Measurements from ENCODE around the gene MBOAT2.

MBOAT2 gene

GRCh38 chr2:8889978-8890377 lies 113.5 kb downstream of the MBOAT2 start:
- no peak for DNase-seq

- no peak for DNase-seq
Measured at GRCh38 chr2:8888963-8889362, 114.5 kb downstream of the MBOAT2 start.

DNA sequence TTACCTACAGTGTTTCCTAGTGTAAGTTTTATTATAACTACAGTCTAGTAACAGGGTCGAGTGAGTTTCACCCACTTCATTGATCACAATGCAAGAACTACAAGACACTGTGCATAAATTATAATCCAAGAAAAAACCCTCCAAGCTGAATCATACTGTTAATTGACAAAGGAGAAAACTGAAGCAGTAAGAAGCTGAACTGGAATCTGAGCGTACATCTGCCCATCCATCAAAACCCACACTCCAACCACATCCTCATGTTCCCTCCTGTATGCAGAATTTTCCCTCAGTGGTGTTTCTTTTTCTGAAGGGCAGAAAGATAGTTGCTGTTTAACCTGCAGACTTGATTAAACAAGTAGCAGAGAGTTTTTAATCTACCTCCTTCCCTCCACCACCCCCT lies 116.6 kb downstream of the MBOAT2 start:
- DNase-seq: no peak

DNA sequence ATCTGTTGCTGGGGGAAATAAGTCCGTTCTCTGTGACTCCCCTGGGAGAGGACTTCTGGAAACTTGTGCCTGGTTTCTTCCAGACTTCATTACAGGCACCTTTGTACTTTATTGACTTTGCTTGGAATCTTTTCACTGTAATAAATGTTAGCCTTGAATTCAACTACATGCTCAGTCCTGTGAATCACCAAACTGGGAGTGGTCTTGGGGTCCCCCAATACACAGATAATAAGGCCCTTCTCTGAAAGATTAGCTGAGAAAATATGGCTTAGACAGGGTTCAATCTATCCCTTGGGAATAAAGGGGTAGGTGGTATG lies 117.3 kb downstream of the MBOAT2 start:
- no peak for DNase-seq

GRCh38 chr2:8885449-8886201 lies 117.9 kb downstream of the MBOAT2 start:
- no peak for DNase-seq

- DNase-seq: no peak
Measured at GRCh38 chr2:8884812-8885211, 118.7 kb downstream of the MBOAT2 start.

DNA sequence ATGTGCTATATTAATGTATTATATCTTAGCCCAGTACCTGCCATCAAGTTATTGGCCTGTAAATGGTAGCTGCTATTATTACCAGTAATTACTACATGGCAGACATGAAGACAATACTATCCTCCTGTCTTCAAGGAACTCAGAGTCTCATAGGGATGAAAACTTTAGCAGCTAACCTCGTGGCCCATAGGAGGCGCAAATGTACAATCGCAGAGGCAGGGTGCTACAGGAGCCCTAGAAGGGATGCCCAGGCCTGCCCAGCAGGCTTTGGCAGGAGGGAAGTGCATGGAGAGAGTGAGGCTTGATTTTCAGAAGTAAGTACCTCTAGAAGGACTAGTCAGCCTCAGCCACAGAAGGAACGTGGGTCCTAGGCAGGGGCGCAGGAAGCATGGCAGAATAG lies 121.4 kb downstream of the MBOAT2 start:
- no peak for DNase-seq

DNA sequence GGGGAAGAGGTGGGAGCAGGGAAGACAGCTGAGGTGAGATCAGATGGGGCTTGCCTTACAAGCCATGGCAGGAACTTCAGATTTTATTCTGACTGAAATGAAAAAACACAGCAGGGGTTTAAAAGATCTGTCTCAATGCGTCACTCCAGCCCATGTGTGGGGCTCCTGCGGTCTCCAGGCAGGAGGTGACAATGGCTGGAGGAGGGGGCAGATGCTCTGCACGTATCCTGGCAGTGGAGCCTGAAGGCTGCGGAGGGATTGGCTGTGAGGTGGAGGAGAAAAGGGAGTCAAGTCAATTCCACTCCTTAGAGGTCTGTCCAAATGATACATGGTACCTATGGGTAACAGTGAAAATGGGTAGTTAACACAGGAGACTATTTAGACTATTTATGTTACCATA lies 125.6 kb downstream of the MBOAT2 start:
- DNase-seq: no peak

- no peak for DNase-seq
Measured at GRCh38 chr2:8877332-8877731, 126.2 kb downstream of the MBOAT2 start.

DNA sequence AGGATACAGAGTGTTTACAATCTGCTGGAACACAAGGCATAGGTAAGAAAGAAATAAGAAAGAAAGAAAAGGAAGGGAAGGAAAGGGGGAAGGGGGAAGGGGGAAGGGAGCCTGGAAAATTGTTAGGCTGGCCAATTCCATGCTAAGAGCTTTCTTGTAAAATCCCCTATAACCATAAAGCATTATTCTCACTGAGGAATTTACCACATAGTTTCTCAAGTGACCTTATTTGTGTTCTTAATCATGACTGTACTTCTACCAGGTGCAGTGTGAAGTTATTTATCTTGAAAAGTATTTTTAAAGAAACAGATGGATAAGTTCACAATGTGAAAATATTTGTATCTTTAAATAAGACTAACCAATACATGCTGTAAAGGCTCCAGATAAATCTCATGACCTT lies 126.9 kb downstream of the MBOAT2 start:
- no peak for DNase-seq

- DNase-seq: no peak
Measured at GRCh38 chr2:8872821-8873432, 130.6 kb downstream of the MBOAT2 start.

- no peak for DNase-seq
Measured at GRCh38 chr2:8870441-8870840, 133.0 kb downstream of the MBOAT2 start.

DNA sequence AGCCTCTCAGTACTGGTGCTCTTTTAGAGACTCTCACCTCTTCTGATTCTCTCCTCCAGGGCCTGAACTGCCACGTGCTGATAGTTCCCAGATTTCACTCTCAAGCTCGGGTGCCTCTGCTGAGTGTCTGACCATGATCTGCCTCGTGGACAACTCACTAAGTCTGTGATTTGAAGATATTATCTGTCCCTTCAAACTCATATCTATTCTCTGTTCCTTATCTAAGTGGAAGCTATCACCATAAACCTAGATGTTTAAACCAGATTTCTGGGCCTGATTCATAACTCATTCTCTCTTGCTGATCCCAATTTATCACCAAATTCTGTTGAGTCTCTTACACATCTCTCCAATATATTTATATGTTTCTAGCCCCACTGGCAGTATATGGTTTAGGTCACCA lies 136.1 kb downstream of the MBOAT2 start:
- no peak for DNase-seq

- no peak for DNase-seq
Measured at GRCh38 chr2:8863331-8863953, 140.0 kb downstream of the MBOAT2 start.

DNA sequence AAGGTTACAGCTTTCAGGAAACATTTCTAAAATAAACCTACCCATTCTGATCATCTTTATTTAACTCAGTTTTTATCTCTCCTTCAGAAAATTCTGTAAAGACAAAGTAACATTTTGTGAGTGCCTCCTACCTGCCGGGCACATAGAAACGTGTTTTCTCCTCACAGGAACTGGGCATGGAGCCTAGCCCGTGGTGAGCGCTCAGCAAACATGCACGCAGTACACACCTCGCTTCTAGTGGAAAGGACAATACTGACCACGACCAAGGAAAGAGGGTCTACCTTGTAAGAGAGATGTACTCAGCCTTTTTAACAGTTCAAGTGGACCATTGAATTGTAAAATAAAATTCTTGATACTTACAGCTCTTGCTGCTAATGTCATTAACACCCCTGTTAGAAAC lies 141.3 kb downstream of the MBOAT2 start:
- no peak for DNase-seq

GRCh38 chr2:8861797-8862196 lies 141.7 kb downstream of the MBOAT2 start:
- no peak for DNase-seq

DNA sequence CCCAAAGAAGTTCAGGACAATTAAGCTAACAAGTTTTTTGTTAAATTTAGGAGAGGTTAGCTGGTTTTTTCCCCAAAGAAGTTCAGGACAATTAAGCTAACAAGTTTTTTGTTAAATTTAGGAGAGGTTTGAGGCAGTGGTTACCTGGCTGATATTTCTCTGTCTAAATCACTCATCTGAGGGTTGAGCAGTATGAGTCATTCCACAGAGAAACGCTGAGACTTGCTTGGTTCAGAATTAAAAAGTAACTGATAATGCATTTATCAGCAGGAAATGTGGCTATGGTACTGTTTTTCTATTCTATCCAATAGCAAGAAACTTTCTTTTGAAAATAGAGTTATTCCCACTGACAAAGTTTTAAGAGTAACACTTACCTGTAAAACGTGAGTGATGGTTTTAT lies 143.2 kb downstream of the MBOAT2 start:
- no peak for DNase-seq

DNA sequence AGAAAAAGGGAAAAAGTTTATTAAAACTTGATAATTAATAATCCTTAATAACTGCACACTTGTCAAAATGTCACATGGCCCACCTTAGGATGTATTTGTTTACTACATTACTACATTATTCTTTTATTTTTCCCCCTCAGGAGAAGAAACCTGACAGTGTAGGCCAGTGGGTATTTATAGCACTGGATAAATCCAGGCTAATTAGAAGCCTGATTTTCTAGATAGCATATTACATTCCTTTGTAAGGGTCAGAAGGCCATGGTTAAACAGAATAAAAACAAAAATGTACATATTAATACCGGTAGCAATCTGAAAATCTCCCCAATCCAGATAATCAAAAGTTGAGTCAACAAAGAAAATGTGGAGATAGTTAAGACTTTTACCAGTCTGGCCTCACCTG lies 144.6 kb downstream of the MBOAT2 start:
- no peak for DNase-seq

DNA sequence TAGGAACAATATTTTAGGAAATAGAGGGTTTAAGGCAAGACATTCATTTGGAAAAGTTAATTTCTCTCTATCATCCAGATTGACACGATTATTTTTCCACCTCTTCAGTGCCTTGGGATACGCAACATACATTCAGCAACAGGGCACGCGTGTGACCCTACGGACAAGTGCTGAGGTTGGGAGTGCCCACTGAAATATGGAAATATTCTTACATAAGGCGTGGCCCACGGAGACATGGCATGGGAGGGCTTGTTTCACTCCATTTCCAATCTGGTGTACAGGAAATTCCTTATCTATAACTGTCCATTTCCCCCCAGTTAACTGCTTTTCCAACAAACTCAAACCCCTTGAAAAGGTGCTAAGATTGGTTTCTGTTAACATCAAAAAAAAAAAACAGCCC lies 145.2 kb downstream of the MBOAT2 start:
- no peak for DNase-seq

- DNase-seq: peak; percentile 52
Measured at GRCh38 chr2:8857709-8858108, 145.8 kb downstream of the MBOAT2 start.

DNA sequence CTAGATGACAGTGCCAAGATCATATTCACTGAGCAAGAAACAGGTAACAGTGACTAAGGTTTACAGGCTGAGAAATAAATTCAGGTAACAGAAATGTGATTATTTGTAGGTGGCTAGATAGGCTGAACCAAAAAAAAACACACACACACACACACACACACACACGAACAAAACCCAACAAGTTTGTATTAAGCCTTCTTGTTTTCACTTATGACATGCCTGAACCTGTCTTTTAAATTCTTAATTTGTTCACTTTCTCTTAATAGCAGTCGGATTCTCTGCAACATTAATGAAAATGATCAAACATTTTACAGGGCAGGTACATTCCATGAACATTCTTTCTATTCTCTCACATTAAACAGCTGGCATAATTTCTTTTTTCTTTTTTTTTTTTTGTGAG lies 147.3 kb downstream of the MBOAT2 start:
- DNase-seq: no peak

DNA sequence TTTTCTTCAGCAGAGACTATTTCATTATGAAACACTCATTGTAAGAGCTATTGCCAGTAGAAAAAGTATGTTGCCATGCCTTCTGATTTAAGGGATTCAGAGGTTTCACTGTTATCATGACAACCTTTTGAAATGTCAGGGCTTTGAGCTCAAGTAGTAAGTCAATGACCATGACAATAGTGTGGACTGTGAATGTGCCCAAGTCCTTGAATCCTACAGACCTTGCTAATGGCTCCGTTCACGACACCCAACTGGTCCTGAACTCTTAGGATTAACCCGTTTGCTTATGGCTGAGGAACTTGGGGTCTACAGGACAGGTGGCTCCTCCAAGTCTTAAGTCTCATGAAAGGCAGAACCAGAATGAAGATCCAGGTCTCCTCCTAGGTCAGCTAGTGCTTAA lies 148.5 kb downstream of the MBOAT2 start:
- DNase-seq: no peak

DNA sequence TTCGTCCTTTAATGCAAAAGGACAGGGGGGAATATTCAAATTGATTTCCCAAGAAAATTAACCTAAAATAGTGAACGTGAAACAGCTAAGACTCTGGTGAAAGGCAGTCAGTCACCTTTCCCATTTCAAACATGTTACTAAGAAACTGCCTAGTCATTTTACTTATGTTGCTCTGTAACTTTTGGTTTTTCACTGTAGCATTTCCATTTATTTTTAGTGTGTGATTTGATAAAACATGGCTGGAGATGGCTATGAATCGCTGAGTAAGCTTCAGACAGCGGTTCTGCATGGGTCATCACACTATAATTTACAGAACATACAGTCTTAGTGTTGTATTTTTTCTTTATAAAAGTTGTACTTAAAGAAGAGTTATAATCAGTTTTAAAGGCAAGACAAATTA lies 150.1 kb downstream of the MBOAT2 start:
- no peak for DNase-seq

- peak; percentile 42 for DNase-seq
Measured at GRCh38 chr2:8851811-8852560, 151.5 kb downstream of the MBOAT2 start.

All from femur (tissue), 1 donor.